NB4 (cell line): ENCODE data around the gene SYNDIG1.

Source experiments
- DNase-seq: peaks from one replicate; pipeline ENCODE4 v3.0.0; 2010; ENCODE audit warnings: low read depth
- H3K4me3 ChIP-seq: one replicate; pipeline ENCODE4 v1.5.1; 2011; ENCODE audit warnings: mild to moderate bottlenecking, low read depth, low read length, moderate library complexity
- CTCF ChIP-seq: IDR thresholded peaks from one replicate; pipeline ENCODE4 v1.5.1; 2012; ENCODE audit warnings: low read depth, low read length
- MYC ChIP-seq: IDR thresholded peaks from 2 replicates; pipeline ENCODE4 v1.6.1; 2011; ENCODE audit warnings: low read depth, low read length
- POLR2A ChIP-seq: IDR thresholded peaks from 2 replicates; pipeline ENCODE4 v1.6.1; 2011; ENCODE audit warnings: mild to moderate bottlenecking; ENCODE audit not compliant: insufficient read length; ENCODE audit errors: extremely low read depth
- TF ChIP-seq, protein P1 (sequence below): IDR thresholded peaks from 2 replicates; pipeline ENCODE4 v1.6.1; 2011; ENCODE audit warnings: low read depth, low read length

The SYNDIG1 gene

DNA sequence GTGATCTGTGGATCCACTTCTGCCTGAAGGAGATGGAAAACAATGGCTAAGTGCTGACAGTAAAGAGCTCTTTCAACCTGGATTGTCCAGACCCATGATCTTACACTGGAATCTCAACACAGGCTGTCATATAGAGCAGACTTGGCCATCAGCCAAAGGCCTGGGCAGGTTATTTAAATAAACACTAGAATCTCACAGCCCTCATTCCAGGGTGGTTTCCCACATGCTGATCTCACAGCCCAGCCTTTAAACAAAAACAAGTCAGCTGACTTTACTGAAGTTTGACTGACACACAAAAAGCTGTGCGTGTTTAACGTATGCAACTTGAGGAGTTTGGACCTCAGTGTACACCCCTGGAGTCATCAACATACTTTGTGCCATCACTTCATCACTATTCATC is 28.4 kb downstream of the SYNDIG1 start:
- no peak for DNase-seq
- TF ChIP-seq, protein P1, sequence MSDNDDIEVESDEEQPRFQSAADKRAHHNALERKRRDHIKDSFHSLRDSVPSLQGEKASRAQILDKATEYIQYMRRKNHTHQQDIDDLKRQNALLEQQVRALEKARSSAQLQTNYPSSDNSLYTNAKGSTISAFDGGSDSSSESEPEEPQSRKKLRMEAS: no peak
- TF ChIP-seq MYC (no peak), POLR2A (no peak)
- no peak overlapping the region for H3K4me3 ChIP-seq

GRCh38 chr20:24498641-24499040 is 29.2 kb downstream of the SYNDIG1 start:
- TF ChIP-seq MYC (no peak), CTCF (no peak), POLR2A (no peak)
- TF ChIP-seq, protein P1: no peak
- H3K4me3 ChIP-seq: no peak overlapping the region

DNA sequence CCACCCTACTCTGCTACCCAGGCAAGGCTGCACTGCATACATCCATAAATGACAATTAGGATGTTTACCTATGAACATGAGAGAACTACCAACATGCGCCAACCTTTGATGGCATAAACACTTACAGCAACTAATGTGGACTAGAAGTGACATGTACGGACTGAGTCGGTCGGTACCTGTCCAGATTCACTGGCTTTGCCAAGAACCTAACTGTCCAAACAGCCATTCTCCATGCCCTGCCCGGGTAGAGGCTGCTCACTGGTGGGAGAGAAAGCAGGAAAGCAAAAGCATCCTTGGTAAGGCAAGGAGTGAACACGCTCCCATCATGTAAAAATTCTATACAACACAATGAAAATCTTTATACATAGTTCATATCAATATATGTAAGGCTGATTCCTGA is 30.0 kb downstream of the SYNDIG1 start:
- H3K4me3 ChIP-seq: no peak overlapping the region
- no peak for DNase-seq
- no peak for TF ChIP-seq CTCF
- TF ChIP-seq, protein P1: no peak

More at GRCh38 chr20:24498641-24499040, 29.2 kb downstream of the SYNDIG1 start:
- no peak for DNase-seq

DNA sequence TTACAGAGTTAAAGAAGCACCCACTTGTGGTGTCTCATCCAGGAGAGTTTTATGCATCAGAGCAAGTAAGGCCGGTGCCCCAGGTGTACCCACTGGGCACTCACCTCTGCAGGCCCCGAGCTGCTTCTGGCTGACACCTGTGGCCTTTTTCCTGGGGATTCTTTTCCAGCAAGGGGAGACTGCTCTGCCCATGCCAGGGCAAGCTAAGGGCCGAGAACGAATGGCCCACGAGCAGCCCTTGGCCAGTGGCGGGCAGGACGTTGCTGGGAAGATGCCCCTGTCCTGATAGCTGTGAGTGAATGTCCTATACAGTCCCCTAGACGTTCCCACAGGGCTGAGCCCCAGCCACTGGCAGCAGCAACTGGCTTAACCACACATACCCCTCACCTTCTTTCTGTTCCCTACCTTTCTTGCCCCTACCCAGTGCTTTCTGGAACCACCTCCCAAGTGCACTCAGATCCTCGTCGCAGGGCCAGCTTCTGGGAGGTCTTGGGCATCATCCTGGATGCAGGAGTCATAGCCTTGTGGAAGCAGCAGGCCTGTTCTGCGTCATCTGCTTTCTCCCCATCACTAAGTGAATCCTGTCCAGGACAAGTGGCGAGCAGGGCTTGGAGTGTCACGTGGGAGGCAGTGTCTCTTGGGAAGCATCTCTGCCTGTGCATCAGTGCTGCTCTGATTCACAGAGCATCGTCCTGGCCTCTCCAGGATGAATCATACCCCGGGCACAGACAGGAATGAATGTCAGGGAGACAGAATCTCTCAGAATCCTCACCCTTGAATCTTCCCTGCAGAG is 32.5 kb downstream of the SYNDIG1 start:
- no peak overlapping the region for H3K4me3 ChIP-seq
- no peak for TF ChIP-seq POLR2A
- TF ChIP-seq, protein P1: no peak
- no peak for TF ChIP-seq MYC
- TF ChIP-seq CTCF: no peak
- no peak for DNase-seq

- no peak for DNase-seq
- H3K4me3 ChIP-seq: no peak overlapping the region
- TF ChIP-seq MYC (no peak), POLR2A (no peak), CTCF (no peak)
- TF ChIP-seq, protein P1: no peak
These were observed 33.2 kb downstream of the SYNDIG1 start for GRCh38 chr20:24502661-24503060.

DNA sequence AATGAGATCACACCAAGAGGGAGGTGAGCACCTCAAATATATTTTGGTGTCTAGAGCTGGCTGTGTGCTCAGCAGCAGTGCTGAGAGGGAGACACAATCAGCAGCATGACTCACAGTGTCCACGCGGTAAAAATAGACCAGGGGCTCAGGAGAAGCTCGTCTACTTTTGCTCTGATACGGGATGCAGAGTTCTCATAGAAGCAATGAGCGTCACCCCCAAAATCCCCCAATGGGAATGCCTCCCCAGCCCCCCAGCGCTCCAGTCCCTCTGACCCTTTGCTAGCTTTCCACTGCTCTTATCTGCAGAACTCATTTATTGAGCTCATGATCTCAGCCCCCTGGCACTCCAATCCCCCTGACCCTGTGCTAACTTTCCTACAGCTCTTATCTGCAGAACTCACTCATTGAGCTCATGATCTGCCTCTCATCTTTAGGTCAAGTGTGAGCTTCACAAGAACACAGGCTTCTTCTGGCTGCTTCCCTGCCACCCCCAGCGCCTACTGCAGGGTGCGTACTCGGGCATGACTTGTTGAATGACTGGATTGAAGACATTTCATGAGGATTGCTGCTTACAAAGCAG is 34.0 kb downstream of the SYNDIG1 start:
- TF ChIP-seq POLR2A: no peak
- TF ChIP-seq MYC: no peak
- no peak for TF ChIP-seq CTCF
- TF ChIP-seq, protein P1: no peak
- H3K4me3 ChIP-seq: no peak overlapping the region
- DNase-seq: no peak
